Body of pancreas (tissue), 4 donors: ENCODE data around the gene TOM1.

Source experiments
- POLR2A ChIP-seq, 3 donors: fragments of 450-650 bp; IDR thresholded peaks; one replicate each; pipeline ENCODE4 v1.6.1; 2016; ENCODE audit warnings: antibody characterized with exemption in 3 of 3, mild to moderate bottlenecking in 2 of 3
- TF ChIP-seq, protein P1 (sequence below), 7 experiments: fragments of 450-650 bp in 4 of 7; fragments of 200-600 bp in 3 of 7; sonication (generic) in 3 of 7; IDR thresholded peaks; one replicate each; pipeline ENCODE4 v1.5.1; 2016 to 2019; ENCODE audit warnings: antibody characterized with exemption in 7 of 7

DNA sequence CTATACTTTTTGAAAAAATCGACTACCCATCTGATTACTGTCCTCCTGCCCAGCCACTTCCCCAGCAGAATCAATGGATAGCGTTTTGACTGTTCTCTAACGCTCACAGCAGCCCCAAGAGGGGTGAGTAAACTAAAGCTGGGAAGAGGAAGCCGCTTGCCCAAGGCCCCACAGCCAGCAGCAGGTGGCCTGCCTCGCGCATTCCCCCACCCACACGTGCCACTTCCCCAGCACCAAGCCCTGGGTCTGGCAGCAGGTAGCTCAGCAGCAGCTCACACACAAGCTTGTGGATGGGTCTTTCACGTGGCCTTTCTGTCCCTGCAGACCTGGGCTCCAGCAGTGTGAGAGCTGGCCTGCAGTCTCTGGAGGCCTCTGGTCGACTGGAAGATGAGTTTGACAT lies 34.3 kb downstream of the TOM1 start:
- TF ChIP-seq, protein P1, sequence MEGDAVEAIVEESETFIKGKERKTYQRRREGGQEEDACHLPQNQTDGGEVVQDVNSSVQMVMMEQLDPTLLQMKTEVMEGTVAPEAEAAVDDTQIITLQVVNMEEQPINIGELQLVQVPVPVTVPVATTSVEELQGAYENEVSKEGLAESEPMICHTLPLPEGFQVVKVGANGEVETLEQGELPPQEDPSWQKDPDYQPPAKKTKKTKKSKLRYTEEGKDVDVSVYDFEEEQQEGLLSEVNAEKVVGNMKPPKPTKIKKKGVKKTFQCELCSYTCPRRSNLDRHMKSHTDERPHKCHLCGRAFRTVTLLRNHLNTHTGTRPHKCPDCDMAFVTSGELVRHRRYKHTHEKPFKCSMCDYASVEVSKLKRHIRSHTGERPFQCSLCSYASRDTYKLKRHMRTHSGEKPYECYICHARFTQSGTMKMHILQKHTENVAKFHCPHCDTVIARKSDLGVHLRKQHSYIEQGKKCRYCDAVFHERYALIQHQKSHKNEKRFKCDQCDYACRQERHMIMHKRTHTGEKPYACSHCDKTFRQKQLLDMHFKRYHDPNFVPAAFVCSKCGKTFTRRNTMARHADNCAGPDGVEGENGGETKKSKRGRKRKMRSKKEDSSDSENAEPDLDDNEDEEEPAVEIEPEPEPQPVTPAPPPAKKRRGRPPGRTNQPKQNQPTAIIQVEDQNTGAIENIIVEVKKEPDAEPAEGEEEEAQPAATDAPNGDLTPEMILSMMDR (IDR thresholded peaks at IDR 0.05), result no peak
- no peak for TF ChIP-seq POLR2A (IDR thresholded peaks at IDR 0.05)
